22Rv1 (cell line): Measurements from ENCODE around the gene GBA3.

Source experiments
- H3K27ac ChIP-seq: fragments of 450-650 bp; 2 replicates; pipeline ENCODE4 v1.5.1; 2017
- ZFX ChIP-seq: fragments of 450-650 bp; IDR thresholded peaks from 2 replicates; pipeline ENCODE4 v1.6.1; 2017; ENCODE audit warnings: antibody characterized with exemption, borderline replicate concordance
- TF ChIP-seq, protein P1 (sequence below): fragments of 450-650 bp; IDR thresholded peaks from 2 replicates; pipeline ENCODE4 v1.5.1; 2017; ENCODE audit warnings: mild to moderate bottlenecking

The GBA3 gene

DNA sequence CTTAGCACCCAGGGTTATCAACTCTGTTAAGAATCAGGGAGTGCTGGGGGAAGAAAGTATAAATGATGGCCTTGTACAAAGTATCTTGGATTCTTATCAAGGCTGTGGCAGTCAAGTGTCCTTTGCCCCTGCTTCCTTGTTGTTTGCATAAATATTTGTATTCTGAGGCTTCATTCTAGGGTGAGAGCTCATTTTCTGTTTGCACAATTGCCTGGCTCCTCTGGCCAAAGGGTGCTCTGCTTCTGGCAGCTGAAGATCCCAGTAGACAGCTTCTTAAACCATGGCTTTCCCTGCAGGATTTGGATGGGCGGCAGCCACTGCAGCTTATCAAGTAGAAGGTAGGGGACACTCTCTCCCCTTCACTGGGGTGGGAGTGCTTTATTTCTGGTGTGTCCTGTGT lies at the start of gene GBA3:
Gene GBA3, plus strand, starts transcription at position 202 of the 400 bp plus-strand sequence.
- TF ChIP-seq ZFX = no peak
- TF ChIP-seq, protein P1, sequence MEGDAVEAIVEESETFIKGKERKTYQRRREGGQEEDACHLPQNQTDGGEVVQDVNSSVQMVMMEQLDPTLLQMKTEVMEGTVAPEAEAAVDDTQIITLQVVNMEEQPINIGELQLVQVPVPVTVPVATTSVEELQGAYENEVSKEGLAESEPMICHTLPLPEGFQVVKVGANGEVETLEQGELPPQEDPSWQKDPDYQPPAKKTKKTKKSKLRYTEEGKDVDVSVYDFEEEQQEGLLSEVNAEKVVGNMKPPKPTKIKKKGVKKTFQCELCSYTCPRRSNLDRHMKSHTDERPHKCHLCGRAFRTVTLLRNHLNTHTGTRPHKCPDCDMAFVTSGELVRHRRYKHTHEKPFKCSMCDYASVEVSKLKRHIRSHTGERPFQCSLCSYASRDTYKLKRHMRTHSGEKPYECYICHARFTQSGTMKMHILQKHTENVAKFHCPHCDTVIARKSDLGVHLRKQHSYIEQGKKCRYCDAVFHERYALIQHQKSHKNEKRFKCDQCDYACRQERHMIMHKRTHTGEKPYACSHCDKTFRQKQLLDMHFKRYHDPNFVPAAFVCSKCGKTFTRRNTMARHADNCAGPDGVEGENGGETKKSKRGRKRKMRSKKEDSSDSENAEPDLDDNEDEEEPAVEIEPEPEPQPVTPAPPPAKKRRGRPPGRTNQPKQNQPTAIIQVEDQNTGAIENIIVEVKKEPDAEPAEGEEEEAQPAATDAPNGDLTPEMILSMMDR = no peak
- H3K27ac ChIP-seq = no peak within 1 kb of the TSS

DNA sequence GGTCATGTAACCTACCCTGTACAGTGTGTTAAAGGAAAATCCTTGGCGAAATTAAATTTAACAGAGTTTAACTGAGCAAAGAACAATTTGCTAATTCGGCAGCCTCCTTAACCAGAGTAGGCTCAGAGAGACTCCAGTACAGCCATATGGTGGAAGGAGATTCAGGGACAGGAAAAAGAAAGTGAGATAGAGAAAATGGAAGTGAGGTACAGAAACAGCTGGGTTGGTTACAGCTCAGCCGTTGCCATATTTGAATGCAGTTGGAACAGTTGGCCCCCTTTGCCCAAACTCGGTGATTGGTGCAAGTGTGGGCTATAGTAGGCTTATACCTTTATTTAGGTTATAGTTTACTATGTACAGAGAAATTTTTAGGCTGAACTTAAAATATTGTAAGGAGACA lies 48.8 kb upstream of the GBA3 start:
- TF ChIP-seq, protein P1 = no peak
- TF ChIP-seq ZFX = no peak
- no peak overlapping the region for H3K27ac ChIP-seq

DNA sequence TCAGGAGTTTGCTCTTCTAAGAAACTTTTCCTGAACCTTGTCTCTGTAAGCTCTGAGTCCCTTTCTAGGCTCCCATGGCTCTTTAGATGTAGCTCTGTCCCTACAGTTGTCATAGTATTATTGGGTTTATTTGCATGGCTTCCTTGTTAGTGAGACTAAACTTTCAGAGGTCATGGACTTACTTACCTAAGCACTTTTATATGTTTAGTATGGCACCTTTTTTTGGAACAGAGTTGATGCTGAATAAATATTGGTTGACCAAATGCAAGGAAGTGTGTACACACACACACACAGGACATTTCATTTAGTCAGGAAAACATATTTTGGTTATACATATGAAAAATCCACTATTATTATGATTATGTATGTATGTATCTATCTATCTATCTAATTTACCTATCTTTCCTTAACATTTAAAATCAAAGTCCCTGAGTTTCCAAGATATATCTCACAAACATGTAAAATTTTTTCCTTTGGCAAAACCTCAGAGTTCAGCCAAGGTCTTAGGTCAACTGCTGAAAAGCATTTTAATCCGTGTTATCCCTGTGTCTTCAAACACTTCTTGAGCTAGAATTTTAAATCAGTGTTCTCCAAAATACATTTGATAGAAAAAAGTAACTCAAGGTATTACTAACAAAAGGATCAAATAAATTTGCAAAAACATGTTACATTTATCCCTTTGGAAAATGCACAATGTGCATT lies 47.1 kb upstream of the GBA3 start:
- TF ChIP-seq, protein P1 = no peak
- TF ChIP-seq ZFX = no peak
- no peak overlapping the region for H3K27ac ChIP-seq

DNA sequence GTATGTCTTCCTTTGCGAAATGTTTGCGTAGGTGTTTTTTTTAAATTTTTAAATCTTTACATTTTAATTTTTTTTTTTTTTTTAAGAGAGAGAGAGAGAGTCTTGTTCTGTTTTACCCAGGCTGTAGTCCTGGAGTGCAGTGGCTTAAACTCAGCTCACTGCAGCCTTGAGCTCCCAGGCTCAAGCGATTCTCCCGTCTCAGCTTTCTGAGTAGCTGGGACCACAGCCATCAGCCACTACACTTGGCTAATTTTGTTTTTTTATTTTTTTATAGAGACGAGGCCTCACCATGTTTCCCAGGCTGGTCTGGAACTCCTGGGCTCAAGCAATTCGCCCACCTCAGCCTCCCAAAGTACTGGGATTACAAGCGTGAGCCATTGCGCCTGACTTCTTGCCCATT lies 43.7 kb upstream of the GBA3 start:
- TF ChIP-seq, protein P1 = no peak
- TF ChIP-seq ZFX = no peak
- no peak overlapping the region for H3K27ac ChIP-seq

DNA sequence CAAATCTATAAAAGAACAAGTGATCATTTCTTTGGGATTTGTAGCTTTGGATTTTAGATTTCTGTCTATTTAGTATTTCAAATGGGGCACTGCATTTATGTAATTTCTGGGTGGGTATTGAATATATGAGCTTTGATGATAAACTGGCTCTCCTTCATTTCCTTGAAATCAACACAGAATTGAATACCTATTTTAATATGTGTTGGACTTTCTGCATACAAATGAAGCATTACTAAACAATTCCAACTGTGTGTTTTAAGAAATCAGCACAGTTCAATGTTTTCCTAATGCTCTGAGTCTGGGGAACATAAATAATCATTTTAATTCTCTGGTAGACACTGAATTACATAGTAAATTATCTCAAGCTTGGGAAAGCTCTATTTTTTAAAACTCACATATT lies 42.0 kb upstream of the GBA3 start:
- H3K27ac ChIP-seq = no peak overlapping the region
- no peak for TF ChIP-seq ZFX
- TF ChIP-seq, protein P1 = no peak

DNA sequence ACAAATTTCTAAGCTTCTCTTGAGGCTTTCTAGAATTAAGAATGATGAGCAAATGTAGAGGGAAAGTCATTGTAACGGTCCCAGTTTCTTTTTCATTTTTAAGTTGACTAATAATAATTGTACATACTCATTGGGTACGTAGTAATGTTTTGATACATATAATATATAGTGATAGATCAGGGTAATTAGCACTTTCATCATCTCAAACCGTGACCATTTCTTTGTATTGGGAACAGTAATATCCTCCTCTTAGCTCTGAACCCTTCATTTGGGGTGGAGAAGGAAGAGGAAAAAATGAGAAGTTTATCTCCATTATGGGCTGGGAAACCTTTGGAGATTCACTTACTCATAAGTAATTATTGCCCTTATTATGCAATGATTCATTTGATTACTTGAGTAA lies 39.0 kb upstream of the GBA3 start:
- no peak overlapping the region for H3K27ac ChIP-seq
- TF ChIP-seq ZFX = no peak
- TF ChIP-seq, protein P1 = no peak

DNA sequence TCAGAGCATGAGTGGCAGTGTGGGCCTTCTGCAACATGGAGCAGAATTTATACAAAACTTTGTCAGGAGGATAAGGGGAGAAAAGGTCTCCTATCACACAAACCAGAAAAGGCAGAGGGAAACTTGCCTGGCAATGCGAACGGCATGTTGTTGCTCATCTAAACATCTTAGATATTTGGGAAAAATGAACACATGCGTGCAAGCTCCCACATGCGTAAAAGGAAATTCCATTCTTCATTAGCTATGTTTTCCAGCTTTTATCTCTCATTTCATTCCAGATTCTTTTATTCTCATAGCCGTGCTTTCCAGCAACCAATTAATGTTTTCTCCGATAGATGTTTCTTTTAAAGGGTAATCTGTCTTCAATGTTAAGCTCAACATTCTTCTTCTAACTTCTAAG lies 31.3 kb upstream of the GBA3 start:
- H3K27ac ChIP-seq = no peak overlapping the region
- TF ChIP-seq, protein P1 = no peak
- TF ChIP-seq ZFX = no peak
